H9 (cell line): ENCODE results near the gene CD48. TPM values are rescaled to one million over a fixed set of nuclear protein-coding genes. Genes with fewer than 3 reads are reported as not detected.

ENCODE experiments used
- DNase-seq: peaks from one replicate; pipeline ENCODE4 v3.0.0-alpha.2; 2017
- H2AFZ ChIP-seq: one replicate; pipeline ENCODE4 v1.6.1; 2013; ENCODE audit warnings: mild to moderate bottlenecking, low read length, control low read depth, moderate library complexity
- H2AK5ac ChIP-seq: 2 replicates; pipeline ENCODE4 v1.6.1; 2013; ENCODE audit warnings: low read length, control low read depth, mixed read lengths; ENCODE audit not compliant: insufficient read length
- H2BK120ac ChIP-seq: one replicate; pipeline ENCODE4 v1.6.1; 2013; ENCODE audit warnings: low read depth, mild to moderate bottlenecking, low read length, control low read depth, inconsistent platforms; ENCODE audit not compliant: poor library complexity, severe bottlenecking
- H2BK12ac ChIP-seq: 2 replicates; pipeline ENCODE4 v1.6.1; 2013; ENCODE audit warnings: low read length, control low read depth, mixed read lengths, low read depth; ENCODE audit not compliant: insufficient read length
- H2BK15ac ChIP-seq: 2 replicates; pipeline ENCODE4 v1.6.1; 2013; ENCODE audit warnings: low read depth, low read length, control low read depth
- H2BK20ac ChIP-seq: one replicate; pipeline ENCODE4 v1.6.1; 2013; ENCODE audit warnings: low read depth, mild to moderate bottlenecking, low read length, control low read depth, inconsistent platforms; ENCODE audit not compliant: poor library complexity, severe bottlenecking
- H2BK5ac ChIP-seq: 2 replicates; pipeline ENCODE4 v1.6.1; 2013; ENCODE audit warnings: low read length, control low read depth, mixed read lengths; ENCODE audit not compliant: insufficient read length
- H3K14ac ChIP-seq: 2 replicates; pipeline ENCODE4 v1.6.1; 2013; ENCODE audit warnings: low read length, control low read depth; ENCODE audit not compliant: insufficient read depth
- H3K18ac ChIP-seq: 2 replicates; pipeline ENCODE4 v1.6.1; 2013; ENCODE audit warnings: low read depth, mild to moderate bottlenecking, mixed read lengths, low read length, control low read depth; ENCODE audit not compliant: insufficient read length
- H3K23ac ChIP-seq: 2 replicates; pipeline ENCODE4 v1.6.1; 2013; ENCODE audit warnings: low read length, control low read depth, mixed read lengths, low read depth; ENCODE audit not compliant: insufficient read length
- H3K23me2 ChIP-seq: 2 replicates; pipeline ENCODE4 v1.6.1; 2013; ENCODE audit warnings: low read depth, mild to moderate bottlenecking, mixed read lengths, low read length, control low read depth; ENCODE audit not compliant: insufficient read length, poor library complexity, severe bottlenecking
- H3K27ac ChIP-seq: 2 replicates; pipeline ENCODE4 v1.5.1; 2013; ENCODE audit warnings: low read length, control low read depth, mixed read lengths, low read depth; ENCODE audit not compliant: insufficient read length
- H3K27me3 ChIP-seq: 2 replicates; pipeline ENCODE4 v1.6.1; 2013; ENCODE audit warnings: low read length, control low read depth, inconsistent platforms; ENCODE audit not compliant: insufficient read depth
- H3K4ac ChIP-seq: 2 replicates; pipeline ENCODE4 v1.6.1; 2013; ENCODE audit warnings: low read depth, mild to moderate bottlenecking, control low read depth, inconsistent platforms, low read length, moderate library complexity
- H3K4me1 ChIP-seq: 2 replicates; pipeline ENCODE4 v1.6.1; 2013; ENCODE audit warnings: low read length, control low read depth, inconsistent platforms; ENCODE audit not compliant: insufficient read depth
- H3K4me2 ChIP-seq: 2 replicates; pipeline ENCODE4 v1.6.1; 2013; ENCODE audit warnings: low read length, control low read depth, mixed read lengths; ENCODE audit not compliant: insufficient read length, insufficient read depth
- H3K56ac ChIP-seq: 2 replicates; pipeline ENCODE4 v1.6.1; 2013; ENCODE audit warnings: low read depth, mild to moderate bottlenecking, mixed read lengths, low read length, control low read depth; ENCODE audit not compliant: insufficient read length
- H3K79me1 ChIP-seq: 2 replicates; pipeline ENCODE4 v1.6.1; 2013; ENCODE audit warnings: low read depth, mild to moderate bottlenecking, moderate library complexity, low read length, control low read depth, inconsistent platforms; ENCODE audit not compliant: insufficient read depth, poor library complexity, severe bottlenecking
- H3K79me2 ChIP-seq: 2 replicates; pipeline ENCODE4 v1.6.1; 2013; ENCODE audit warnings: low read length, control low read depth, inconsistent platforms; ENCODE audit not compliant: insufficient read depth
- H3K9ac ChIP-seq: 2 replicates; pipeline ENCODE4 v1.6.1; 2013; ENCODE audit warnings: low read length, control low read depth, mixed read lengths; ENCODE audit not compliant: insufficient read length; ENCODE audit errors: extremely low read depth
- H3K9me3 ChIP-seq: one replicate; pipeline ENCODE4 v1.6.1; 2013; ENCODE audit warnings: low read depth, low read length, inconsistent platforms; ENCODE audit not compliant: control insufficient read depth
- H3T11ph ChIP-seq: one replicate; pipeline ENCODE4 v1.6.1; 2013; ENCODE audit warnings: mild to moderate bottlenecking, low read length, control low read depth, inconsistent platforms
- H4K20me1 ChIP-seq: one replicate; pipeline ENCODE4 v1.6.1; 2013; ENCODE audit not compliant: control insufficient read depth, insufficient read length, insufficient read depth
- H4K5ac ChIP-seq: 2 replicates; pipeline ENCODE4 v1.6.1; 2013; ENCODE audit warnings: low read depth, mild to moderate bottlenecking, mixed read lengths, low read length, control low read depth; ENCODE audit not compliant: insufficient read length
- H4K8ac ChIP-seq: replicated peaks from 2 replicates; pipeline ENCODE4 v1.6.1; 2013; ENCODE audit warnings: low read length, control low read depth, mixed read lengths, low read depth; ENCODE audit not compliant: insufficient read length
- H4K91ac ChIP-seq: 2 replicates; pipeline ENCODE4 v1.6.1; 2013; ENCODE audit warnings: low read depth, mild to moderate bottlenecking, moderate library complexity, mixed read lengths, low read length, control low read depth; ENCODE audit not compliant: insufficient read length
- H3K27ac Mint-ChIP-seq, 3 experiments: 2 replicates in 2 of 3; 3 replicates in 1 of 3; pipeline ENCODE4 v1.8.0; 2020 to 2021; ENCODE audit warnings: mixed read lengths in 3 of 3, mild to moderate bottlenecking in 1 of 3, moderate library complexity in 1 of 3
- H3K27me3 Mint-ChIP-seq: 2 replicates; pipeline ENCODE4 v1.8.0; 2021; ENCODE audit warnings: low read depth, mild to moderate bottlenecking, moderate library complexity, mixed read lengths
- H3K36me3 Mint-ChIP-seq, 3 experiments: 2 replicates in 2 of 3; 3 replicates in 1 of 3; pipeline ENCODE4 v1.8.0; 2020 to 2021; ENCODE audit warnings: low read depth in 3 of 3, mixed read lengths in 3 of 3; ENCODE audit not compliant: insufficient read depth in 1 of 3
- H3K4me1 Mint-ChIP-seq, 2 experiments: 2 replicates each; pipeline ENCODE4 v1.8.0; 2020; ENCODE audit warnings: mixed read lengths in 2 of 2
- H3K4me3 Mint-ChIP-seq, 2 experiments: 2 replicates in 1 of 2; 3 replicates in 1 of 2; pipeline ENCODE4 v1.8.0; 2020 to 2021; ENCODE audit warnings: mild to moderate bottlenecking in 2 of 2, mixed read lengths in 2 of 2, moderate library complexity in 1 of 2
- H3K9me3 Mint-ChIP-seq, 2 experiments: 2 replicates in 1 of 2; 3 replicates in 1 of 2; pipeline ENCODE4 v1.8.0; 2020; ENCODE audit warnings: mild to moderate bottlenecking in 2 of 2, mixed read lengths in 2 of 2, moderate library complexity in 1 of 2
- WGBS: extraction: QIAGEN DNeasy Blood & Tissue Kit; methylation state at CpG from one replicate; pipeline ENCODE4 v1.1.7; 2013; ENCODE audit warnings: missing lambda C conversion rate, low lambda C conversion rate, mixed read lengths; ENCODE audit not compliant: insufficient read length; ENCODE audit errors: extremely low coverage; 5-methylcytosine and 5-hydroxymethylcytosine counted together
- total RNA-seq: library from RNA; stranded (reverse); gene quantifications from 2 replicates; pipeline ENCODE4 v1.2.1, GENCODE V29; 2021
- TF ChIP-seq, protein P1 (sequence below): fragments of 200-600 bp; sonication (generic); conservative IDR thresholded peaks from 3 replicates; pipeline ENCODE4 v1.8.0; 2021; ENCODE audit warnings: antibody characterized with exemption, mild to moderate bottlenecking

CD48 gene
- total RNA-seq, 1 experiment from 2014 or later, result not detected

DNA sequence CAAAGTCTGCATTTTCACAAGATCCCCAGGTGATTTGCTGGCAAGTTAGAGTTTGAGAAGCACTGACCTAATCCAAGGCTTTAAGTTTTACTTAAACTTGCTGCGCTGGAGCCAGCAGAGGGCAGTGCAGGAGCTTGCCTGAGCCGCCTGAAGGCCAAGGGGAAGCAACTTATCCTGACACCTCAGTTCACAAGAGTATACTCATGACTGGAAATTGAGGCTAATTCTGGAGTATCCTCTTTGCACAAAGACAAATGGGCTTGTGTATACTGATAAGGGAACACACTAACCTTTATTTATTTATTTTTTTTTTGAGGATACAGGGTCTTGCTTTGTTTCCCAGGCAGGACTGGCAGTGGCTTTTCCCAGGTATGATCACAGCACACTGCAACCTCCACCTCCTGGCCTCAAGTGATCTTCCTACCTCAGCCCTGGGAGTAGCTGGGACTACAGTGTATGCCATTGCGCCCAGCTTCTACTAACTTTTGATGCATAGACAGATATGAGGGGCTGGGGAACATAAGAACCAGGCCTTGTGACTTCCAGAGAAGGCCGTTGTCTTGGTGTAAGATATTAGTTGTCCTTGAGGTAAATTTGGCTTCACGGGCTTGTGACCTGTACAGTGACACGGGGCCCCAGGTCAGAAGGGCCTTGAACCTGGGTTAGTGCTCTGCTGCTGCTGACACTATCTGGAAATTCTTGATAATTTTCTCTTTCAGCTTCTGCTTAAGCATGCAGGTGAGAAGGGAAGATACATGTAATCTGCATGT, 35.8 kb downstream of the CD48 start:
- H3K14ac ChIP-seq, result no peak overlapping the region
- Mint-ChIP-seq H3K27ac (peak overlapping the region in 2 of 3 experiments; percentile 77 to 87; a peak in 4 of 7 replicates), H3K4me3 (no peak overlapping the region), H3K36me3 (no peaks in the 10 kb centered on the region; a peak in 3 of 7 replicates), H3K9me3 (0 out of 5 replicates have a peak, but pooled peaks cover 0 to 3% of the 10 kb centered on the region in 2 experiments), H3K27me3 (no peaks in the 10 kb centered on the region; the same call in 1 of the 2 replicates), H3K4me1 (peaks cover 10 to 11% of the 10 kb centered on the region in 2 experiments)
- TF ChIP-seq, protein P1, sequence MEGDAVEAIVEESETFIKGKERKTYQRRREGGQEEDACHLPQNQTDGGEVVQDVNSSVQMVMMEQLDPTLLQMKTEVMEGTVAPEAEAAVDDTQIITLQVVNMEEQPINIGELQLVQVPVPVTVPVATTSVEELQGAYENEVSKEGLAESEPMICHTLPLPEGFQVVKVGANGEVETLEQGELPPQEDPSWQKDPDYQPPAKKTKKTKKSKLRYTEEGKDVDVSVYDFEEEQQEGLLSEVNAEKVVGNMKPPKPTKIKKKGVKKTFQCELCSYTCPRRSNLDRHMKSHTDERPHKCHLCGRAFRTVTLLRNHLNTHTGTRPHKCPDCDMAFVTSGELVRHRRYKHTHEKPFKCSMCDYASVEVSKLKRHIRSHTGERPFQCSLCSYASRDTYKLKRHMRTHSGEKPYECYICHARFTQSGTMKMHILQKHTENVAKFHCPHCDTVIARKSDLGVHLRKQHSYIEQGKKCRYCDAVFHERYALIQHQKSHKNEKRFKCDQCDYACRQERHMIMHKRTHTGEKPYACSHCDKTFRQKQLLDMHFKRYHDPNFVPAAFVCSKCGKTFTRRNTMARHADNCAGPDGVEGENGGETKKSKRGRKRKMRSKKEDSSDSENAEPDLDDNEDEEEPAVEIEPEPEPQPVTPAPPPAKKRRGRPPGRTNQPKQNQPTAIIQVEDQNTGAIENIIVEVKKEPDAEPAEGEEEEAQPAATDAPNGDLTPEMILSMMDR, result peak; percentile 90
- DNase-seq, result peak; percentile 83
- H4K91ac ChIP-seq, result no peak overlapping the region
- H2BK120ac ChIP-seq, result no peak overlapping the region
- no peak overlapping the region for H3K4ac ChIP-seq
- no peaks in the 10 kb centered on the region for H3K79me2 ChIP-seq
- no peak overlapping the region for H3T11ph ChIP-seq
- H3K4me1 ChIP-seq, result peaks cover 15% of the 10 kb centered on the region
- H2AFZ ChIP-seq, result no peak overlapping the region
- no peak overlapping the region for H3K9ac ChIP-seq
- no CpG with 5 or more reads among the region's 6 CpGs for WGBS
- no peaks in the 10 kb centered on the region for H3K23me2 ChIP-seq
- H4K8ac ChIP-seq, result no peak overlapping the region
- H4K5ac ChIP-seq, result no peak overlapping the region
- no peak overlapping the region for H3K27ac ChIP-seq
- no peak overlapping the region for H3K4me2 ChIP-seq
- no peak overlapping the region for H2BK12ac ChIP-seq
- no peaks in the 10 kb centered on the region for H3K9me3 ChIP-seq
- H3K79me1 ChIP-seq, result no peaks in the 10 kb centered on the region
- H3K27me3 ChIP-seq, result no peaks in the 10 kb centered on the region
- H4K20me1 ChIP-seq, result no peaks in the 10 kb centered on the region
- H2BK5ac ChIP-seq, result no peak overlapping the region
- no peak overlapping the region for H3K23ac ChIP-seq
- no peak overlapping the region for H2AK5ac ChIP-seq
- no peak overlapping the region for H3K56ac ChIP-seq
- no peak overlapping the region for H2BK15ac ChIP-seq
- peak overlapping the region; percentile 11 for H3K18ac ChIP-seq
- no peak overlapping the region for H2BK20ac ChIP-seq
